ENCODE measurements around the gene GALNT5. TPM values are rescaled to one million over a fixed set of nuclear protein-coding genes. Genes with fewer than 3 reads are reported as not detected.
A peak's percentile ranks its signal among the peaks of the same experiment; 100 is the strongest.

The GALNT5 gene
- polyA plus RNA-seq, 1 donor (not counting 4 experiments of a cell fraction or from before 2014, with no cell fraction given), result 8.3 TPM

- FAIRE-seq (no peak), DNase-seq (ENCODE audit: low read depth, low spot score) (no peak)
- Histone ChIP-seq H4K20me1 (ENCODE audit: control insufficient read depth, extremely low read depth, insufficient read depth, low read length) (no peaks in the 10 kb centered on the region), H3K9ac (ENCODE audit: control insufficient read depth, extremely low read depth, insufficient read depth, low read length) (no peak overlapping the region), H3K4me1 (ENCODE audit: control insufficient read depth, extremely low read depth, insufficient read depth, low read length) (no peaks in the 10 kb centered on the region), H3K36me3 (ENCODE audit: control insufficient read depth in 2 of 2, extremely low read depth in 1 of 2, insufficient read depth in 2 of 2, low read length in 2 of 2) (no peaks in the 10 kb centered on the region), H3K27me3 (ENCODE audit: control insufficient read depth, extremely low read depth, insufficient read depth, low read length) (no peaks in the 10 kb centered on the region), H3K4me3 (ENCODE audit: control insufficient read depth in 2 of 3, extremely low read depth in 1 of 3, insufficient read depth in 2 of 3, low read depth in 1 of 3, low read length in 3 of 3) (no peak overlapping the region), H3K79me2 (ENCODE audit: control insufficient read depth, insufficient read depth, low read length) (no peaks in the 10 kb centered on the region), H3K27ac (ENCODE audit: control insufficient read depth, insufficient read depth, low read length) (no peak overlapping the region), H3K9me3 (ENCODE audit: control insufficient read depth, low read depth, low read length) (no peaks in the 10 kb centered on the region), H3K9me1 (ENCODE audit: control insufficient read depth, extremely low read depth, insufficient read depth, low read length) (no peaks in the 10 kb centered on the region), H2AFZ (ENCODE audit: control insufficient read depth, low read length) (no peak overlapping the region), H3K4me2 (ENCODE audit: control insufficient read depth, extremely low read depth, insufficient read depth, low read depth, low read length) (no peak overlapping the region)
- no peak for TF ChIP-seq CTCF (optimal IDR thresholded peaks at IDR 0.05 in 1 of 3, IDR thresholded peaks at IDR 0.05 in 1 of 3, conservative IDR thresholded peaks at IDR 0.05 in 1 of 3; ENCODE audit: extremely low read depth in 1 of 3, insufficient read depth in 2 of 3, low read length in 3 of 3)
- TF ChIP-seq EZH2 (IDR thresholded peaks at IDR 0.05; ENCODE audit: low read length), result no peak
- dilution Hi-C loops (cut with MboI; ENCODE audit: extremely low pct_ligation_motif_present, low sequenced_read_pairs), result no loop called here
Measured at GRCh38 chr2:157228946-157229345, 28.6 kb upstream of the GALNT5 start.

GRCh38 chr2:157229572-157229971, 27.9 kb upstream of the GALNT5 start:
- H3K27me3 ChIP-seq (ENCODE audit: control insufficient read depth, extremely low read depth, insufficient read depth, low read length), result no peaks in the 10 kb centered on the region
- no peaks in the 10 kb centered on the region for H3K79me2 ChIP-seq (ENCODE audit: control insufficient read depth, insufficient read depth, low read length)
- no peak overlapping the region for H3K9ac ChIP-seq (ENCODE audit: control insufficient read depth, extremely low read depth, insufficient read depth, low read length)
- no peak overlapping the region for H3K4me3 ChIP-seq (ENCODE audit: control insufficient read depth in 2 of 3, extremely low read depth in 1 of 3, insufficient read depth in 2 of 3, low read depth in 1 of 3, low read length in 3 of 3)
- TF ChIP-seq EZH2 (IDR thresholded peaks at IDR 0.05; ENCODE audit: low read length) (no peak), CTCF (optimal IDR thresholded peaks at IDR 0.05 in 1 of 3, IDR thresholded peaks at IDR 0.05 in 1 of 3, conservative IDR thresholded peaks at IDR 0.05 in 1 of 3; ENCODE audit: extremely low read depth in 1 of 3, insufficient read depth in 2 of 3, low read length in 3 of 3) (no peak)
- dilution Hi-C loops (cut with MboI; ENCODE audit: extremely low pct_ligation_motif_present, low sequenced_read_pairs), result no loop called here
- DNase-seq (ENCODE audit: low read depth, low spot score) (no peak), FAIRE-seq (peak; percentile 48)
- no peaks in the 10 kb centered on the region for H4K20me1 ChIP-seq (ENCODE audit: control insufficient read depth, extremely low read depth, insufficient read depth, low read length)
- no peak overlapping the region for H3K27ac ChIP-seq (ENCODE audit: control insufficient read depth, insufficient read depth, low read length)
- H3K4me1 ChIP-seq (ENCODE audit: control insufficient read depth, extremely low read depth, insufficient read depth, low read length), result no peaks in the 10 kb centered on the region
- no peaks in the 10 kb centered on the region for H3K9me3 ChIP-seq (ENCODE audit: control insufficient read depth, low read depth, low read length)
- H3K9me1 ChIP-seq (ENCODE audit: control insufficient read depth, extremely low read depth, insufficient read depth, low read length), result no peaks in the 10 kb centered on the region
- no peaks in the 10 kb centered on the region for H3K36me3 ChIP-seq (ENCODE audit: control insufficient read depth in 2 of 2, extremely low read depth in 1 of 2, insufficient read depth in 2 of 2, low read length in 2 of 2)
- H2AFZ ChIP-seq (ENCODE audit: control insufficient read depth, low read length), result peak overlapping the region; percentile 45
- no peak overlapping the region for H3K4me2 ChIP-seq (ENCODE audit: control insufficient read depth, extremely low read depth, insufficient read depth, low read depth, low read length)
